Measurements from ENCODE around the gene TMEM61.

DNA sequence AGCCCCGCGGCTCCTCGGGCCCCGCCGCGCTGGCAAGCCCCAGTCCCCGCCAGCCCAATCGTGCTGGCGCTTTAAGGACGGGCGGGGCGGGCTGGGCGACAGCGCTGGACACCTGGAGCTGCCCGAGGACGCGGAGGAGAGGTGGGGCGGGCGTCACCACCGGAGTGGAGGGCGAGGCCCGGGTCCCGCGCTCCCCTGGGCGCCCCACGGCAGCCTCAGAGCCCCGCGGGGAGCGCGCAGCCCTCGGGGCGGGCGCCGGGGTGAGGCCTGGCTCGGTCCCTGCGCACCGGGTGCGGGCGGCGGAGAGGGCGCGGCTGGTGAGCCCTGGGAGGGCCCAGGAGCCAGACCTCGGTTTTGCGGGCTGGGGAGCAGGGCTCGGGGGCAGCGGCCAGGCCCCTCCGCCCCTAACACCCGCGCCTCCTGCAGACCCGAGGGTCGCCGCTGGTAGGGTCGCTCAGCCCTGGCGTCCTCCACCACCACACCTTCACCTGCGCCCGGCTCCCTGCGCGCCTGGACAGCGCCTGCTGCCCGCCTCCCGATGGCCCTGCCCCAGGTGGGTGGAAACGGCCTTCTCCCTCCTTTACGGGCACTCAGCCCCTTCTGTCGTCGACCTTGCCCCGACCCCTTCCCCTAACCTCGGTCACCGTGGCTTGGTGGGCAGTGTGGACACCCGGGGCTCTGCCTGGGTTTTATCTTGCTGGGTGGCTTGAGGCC lies at the start of gene TMEM61:
- TF ChIP-seq, protein P1, sequence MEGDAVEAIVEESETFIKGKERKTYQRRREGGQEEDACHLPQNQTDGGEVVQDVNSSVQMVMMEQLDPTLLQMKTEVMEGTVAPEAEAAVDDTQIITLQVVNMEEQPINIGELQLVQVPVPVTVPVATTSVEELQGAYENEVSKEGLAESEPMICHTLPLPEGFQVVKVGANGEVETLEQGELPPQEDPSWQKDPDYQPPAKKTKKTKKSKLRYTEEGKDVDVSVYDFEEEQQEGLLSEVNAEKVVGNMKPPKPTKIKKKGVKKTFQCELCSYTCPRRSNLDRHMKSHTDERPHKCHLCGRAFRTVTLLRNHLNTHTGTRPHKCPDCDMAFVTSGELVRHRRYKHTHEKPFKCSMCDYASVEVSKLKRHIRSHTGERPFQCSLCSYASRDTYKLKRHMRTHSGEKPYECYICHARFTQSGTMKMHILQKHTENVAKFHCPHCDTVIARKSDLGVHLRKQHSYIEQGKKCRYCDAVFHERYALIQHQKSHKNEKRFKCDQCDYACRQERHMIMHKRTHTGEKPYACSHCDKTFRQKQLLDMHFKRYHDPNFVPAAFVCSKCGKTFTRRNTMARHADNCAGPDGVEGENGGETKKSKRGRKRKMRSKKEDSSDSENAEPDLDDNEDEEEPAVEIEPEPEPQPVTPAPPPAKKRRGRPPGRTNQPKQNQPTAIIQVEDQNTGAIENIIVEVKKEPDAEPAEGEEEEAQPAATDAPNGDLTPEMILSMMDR (IDR thresholded peaks at IDR 0.05; ENCODE audit: low read length), result no peak
- TF ChIP-seq EZH2 (IDR thresholded peaks at IDR 0.05; ENCODE audit: borderline replicate concordance, low read length), result no peak
